HCT116 (cell line): ENCODE data around the gene STAC2. TPM values are rescaled to one million over a fixed set of nuclear protein-coding genes. Genes with fewer than 3 reads are reported as not detected.

ENCODE experiments used
- ATAC-seq: fragments of 200-7000 bp; cut with Tn5 transposase; 2 replicates; pipeline ENCODE4 v1.9.1; 2020; ENCODE audit warnings: mild to moderate bottlenecking, moderate library complexity
- BruUV-seq: library from RNA; stranded (reverse); fragments of 400-500 nt; replicated peaks from 2 replicates; lab custom pipeline; 2021; lab: Mats Ljungman, UMichigan
- CTCF ChIA-PET: fragments of 300-600 bp; sonication (Branson Sonifier 250); formaldehyde crosslinking; loops from one replicate; lab custom pipeline; 2021; ENCODE audit warnings: antibody characterized with exemption; lab: Charles Lee
- POLR2A ChIA-PET: fragments of 300-600, 350-600 bp; sonication (Branson Sonifier 250); formaldehyde crosslinking; loops from one replicate; lab custom pipeline; 2021; ENCODE audit warnings: antibody characterized with exemption; lab: Charles Lee
- RAD21 ChIA-PET, 2 experiments: fragments of 300-600 bp; sonication (Branson Sonifier 250); formaldehyde crosslinking; loops; one replicate each; lab custom pipeline; 2023; ENCODE audit warnings: low total read pairs in 2 of 2; ENCODE audit not compliant: uncharacterized antibody in 2 of 2, unreplicated experiment in 2 of 2, low non-redundant PET in 1 of 2; lab: Charles Lee
- DNase-seq: peaks from one replicate; pipeline ENCODE4 v3.0.0-alpha.2; 2010; ENCODE audit warnings: low read depth, low spot score
- H2AFZ ChIP-seq: fragments of 200-600 bp; shearing (Covaris generic), sonication (generic); 2 replicates; pipeline ENCODE4 v1.6.1; 2017; ENCODE audit warnings: low read depth, mixed run types, mixed read lengths, antibody characterized with exemption, low read length; ENCODE audit not compliant: poor library complexity, severe bottlenecking
- H3K27ac ChIP-seq: 2 replicates; pipeline ENCODE4 v1.5.1; 2012; ENCODE audit warnings: low read depth, low read length
- H3K27me3 ChIP-seq: fragments of 200-600 bp; sonication (generic); 2 replicates; pipeline ENCODE4 v1.6.1; 2016; ENCODE audit warnings: mixed run types, low read length, mixed read lengths; ENCODE audit not compliant: insufficient read depth
- H3K36me3 ChIP-seq, 2 experiments: fragments of 200-500 bp in 1 of 2; fragments of 200-600 bp in 1 of 2; sonication (Bioruptor generic) in 1 of 2; sonication (generic) in 1 of 2; 2 replicates each; pipeline versions ENCODE4 v1.5.1 to v1.6.1; 2014 to 2016; ENCODE audit warnings: low read length in 2 of 2, inconsistent platforms in 1 of 2, mixed read lengths in 1 of 2, mixed run types in 1 of 2; ENCODE audit not compliant: insufficient read depth in 2 of 2, control insufficient read depth in 1 of 2
- H3K4me1 ChIP-seq, 2 experiments: fragments of 200-600 bp in 1 of 2; sonication (generic) in 1 of 2; 2 replicates each; pipeline versions ENCODE4 v1.5.1 to v1.6.1; 2012 to 2017; ENCODE audit warnings: low read length in 2 of 2, inconsistent platforms in 1 of 2, mild to moderate bottlenecking in 1 of 2, mixed read lengths in 1 of 2, mixed run types in 1 of 2, moderate library complexity in 1 of 2; ENCODE audit not compliant: insufficient read depth in 2 of 2, control insufficient read depth in 1 of 2
- H3K4me2 ChIP-seq: fragments of 200-600 bp; sonication (generic); 2 replicates; pipeline ENCODE4 v1.6.1; 2017; ENCODE audit warnings: mixed run types, low read length, mixed read lengths
- H3K4me3 ChIP-seq, 2 experiments: fragments of 200-600 bp in 1 of 2; sonication (generic) in 1 of 2; replicated peaks in 1 of 2; 2 replicates each; pipeline ENCODE4 v1.5.1; 2011 to 2016; ENCODE audit warnings: low read length in 2 of 2, control low read depth in 1 of 2, low read depth in 1 of 2, mild to moderate bottlenecking in 1 of 2, mixed read lengths in 1 of 2, mixed run types in 1 of 2
- H3K79me2 ChIP-seq: fragments of 200-600 bp; sonication (generic); 2 replicates; pipeline ENCODE4 v1.6.1; 2017; ENCODE audit warnings: mild to moderate bottlenecking, mixed run types, low read length, moderate library complexity, mixed read lengths; ENCODE audit not compliant: insufficient read depth
- H3K9ac ChIP-seq: fragments of 200-600 bp; sonication (generic); 2 replicates; pipeline ENCODE4 v1.6.1; 2016; ENCODE audit warnings: low read length, mixed read lengths
- H3K9me2 ChIP-seq: fragments of 200-600 bp; sonication (generic), shearing (Covaris generic); 2 replicates; pipeline ENCODE4 v1.6.1; 2017; ENCODE audit warnings: mixed run types, mild to moderate bottlenecking, moderate library complexity; ENCODE audit not compliant: insufficient read depth
- H3K9me3 ChIP-seq, 2 experiments: fragments of 200-500 bp in 1 of 2; fragments of 200-600 bp in 1 of 2; sonication (Bioruptor generic) in 1 of 2; sonication (generic) in 1 of 2; 2 replicates each; pipeline ENCODE4 v1.6.1; 2014 to 2017; ENCODE audit warnings: low read length in 2 of 2, mixed read lengths in 2 of 2, inconsistent platforms in 1 of 2, low read depth in 1 of 2, mild to moderate bottlenecking in 1 of 2, mixed run types in 1 of 2, moderate library complexity in 1 of 2; ENCODE audit not compliant: control insufficient read depth in 1 of 2, insufficient read depth in 1 of 2
- H4K20me1 ChIP-seq: fragments of 200-600 bp; sonication (generic), shearing (Covaris generic); 2 replicates; pipeline ENCODE4 v1.6.1; 2017; ENCODE audit warnings: mixed run types, mild to moderate bottlenecking, moderate library complexity; ENCODE audit not compliant: insufficient read depth
- CBX3 ChIP-seq: IDR thresholded peaks from 2 replicates; pipeline ENCODE4 v1.6.1; 2012; ENCODE audit warnings: low read depth
- CEBPB ChIP-seq: IDR thresholded peaks from 2 replicates; pipeline ENCODE4 v1.6.1; 2012; ENCODE audit warnings: low read depth
- EGR1 ChIP-seq: IDR thresholded peaks from 2 replicates; pipeline ENCODE4 v1.6.1; 2012; ENCODE audit warnings: low read depth
- EZH2phosphoT487 ChIP-seq: fragments of 200-600 bp; IDR thresholded peaks from 2 replicates; pipeline ENCODE4 v1.6.1; 2018; ENCODE audit warnings: antibody characterized with exemption, borderline replicate concordance
- JUND ChIP-seq: IDR thresholded peaks from 2 replicates; pipeline ENCODE4 v1.6.1; 2012
- POLR2A ChIP-seq: IDR thresholded peaks from 2 replicates; pipeline ENCODE4 v1.7.0; 2011; ENCODE audit warnings: borderline replicate concordance; ENCODE audit not compliant: insufficient read depth, insufficient read length; ENCODE audit errors: extremely low read depth
- POLR2AphosphoS5 ChIP-seq: IDR thresholded peaks from 2 replicates; pipeline ENCODE4 v1.6.1; 2011; ENCODE audit warnings: mild to moderate bottlenecking, low read depth, low read length, moderate library complexity
- YY1 ChIP-seq: IDR thresholded peaks from 2 replicates; pipeline ENCODE4 v1.6.1; 2011; ENCODE audit warnings: low read length, low read depth, moderate library complexity, mild to moderate bottlenecking; ENCODE audit not compliant: insufficient replicate concordance; ENCODE audit errors: extremely low read depth
- ZFX ChIP-seq: fragments of 450-650 bp; IDR thresholded peaks from 2 replicates; pipeline ENCODE4 v1.6.1; 2017
- ZNF274 ChIP-seq: fragments of 200-500 bp; sonication (Bioruptor generic); IDR thresholded peaks from 2 replicates; pipeline ENCODE4 v1.6.1; 2014; ENCODE audit warnings: mild to moderate bottlenecking, low read depth, low read length, inconsistent platforms
- intact Hi-C: fragments of 100-400 bp; cut with micrococcal nuclease; formaldehyde crosslinking; loops from 2 replicates; pipeline ENCODE4 v1.10.0; 2022
- total RNA-seq: library from RNA; stranded (reverse); gene quantifications from one replicate; pipeline ENCODE4 v1.2.1, GENCODE V29; 2021; ENCODE audit not compliant: unreplicated experiment
- TF ChIP-seq, protein P1 (sequence below): IDR thresholded peaks from 2 replicates; pipeline ENCODE4 v1.6.1; 2011; ENCODE audit warnings: mild to moderate bottlenecking, low read length, moderate library complexity; ENCODE audit not compliant: insufficient replicate concordance; ENCODE audit errors: extremely low read depth
- TF ChIP-seq, protein P2 (sequence below), 3 experiments: fragments of 200-600 bp in 1 of 3; sonication (generic) in 1 of 3; IDR thresholded peaks in 2 of 3; conservative IDR thresholded peaks in 1 of 3; 2 replicates each; pipeline ENCODE4 v1.5.1; 2012 to 2017; ENCODE audit warnings: low read depth in 2 of 3, low read length in 2 of 3, antibody characterized with exemption in 1 of 3, borderline replicate concordance in 1 of 3, control low read depth in 1 of 3, mild to moderate bottlenecking in 1 of 3, mixed read lengths in 1 of 3, mixed run types in 1 of 3, moderate library complexity in 1 of 3; ENCODE audit not compliant: insufficient read depth in 1 of 3
- TF ChIP-seq, protein P3 (sequence below): IDR thresholded peaks from 2 replicates; pipeline ENCODE4 v1.6.1; 2012

The STAC2 gene
- total RNA-seq, 1 experiment from 2014 or later: not detected

DNA sequence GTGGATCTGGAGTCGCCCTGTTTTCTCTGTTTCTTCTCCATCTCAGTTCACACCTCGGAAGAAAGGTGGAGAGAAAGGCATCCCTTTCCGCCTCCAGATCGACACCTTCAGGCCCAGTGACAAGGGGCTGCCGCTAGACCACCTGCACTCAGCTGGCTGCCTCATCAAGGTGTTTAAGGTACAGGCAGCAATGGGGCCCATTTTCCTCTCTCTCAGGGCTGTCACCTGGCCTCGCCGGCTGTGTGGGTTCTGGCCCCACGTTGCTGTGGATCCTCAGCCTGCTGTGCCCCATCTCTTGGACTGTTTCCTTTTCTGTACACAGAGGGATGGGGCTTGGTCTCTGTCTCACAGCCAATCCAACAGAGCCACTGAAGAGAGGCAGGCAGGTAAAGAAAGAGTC lies 17.4 kb upstream of the STAC2 start:
- no peak for DNase-seq
- H3K36me3 ChIP-seq: no peaks in the 10 kb centered on the region
- intact Hi-C loops: no loop called here
- no peak overlapping the region for H3K4me2 ChIP-seq
- no peaks in the 10 kb centered on the region for H3K9me2 ChIP-seq
- no peaks in the 10 kb centered on the region for H3K9me3 ChIP-seq
- no peak for ATAC-seq
- no peaks in the 10 kb centered on the region for H3K79me2 ChIP-seq
- TF ChIP-seq POLR2A (no peak), JUND (no peak), EGR1 (no peak), CBX3 (no peak), EZH2phosphoT487 (no peak), POLR2AphosphoS5 (no peak)
- TF ChIP-seq, protein P1, sequence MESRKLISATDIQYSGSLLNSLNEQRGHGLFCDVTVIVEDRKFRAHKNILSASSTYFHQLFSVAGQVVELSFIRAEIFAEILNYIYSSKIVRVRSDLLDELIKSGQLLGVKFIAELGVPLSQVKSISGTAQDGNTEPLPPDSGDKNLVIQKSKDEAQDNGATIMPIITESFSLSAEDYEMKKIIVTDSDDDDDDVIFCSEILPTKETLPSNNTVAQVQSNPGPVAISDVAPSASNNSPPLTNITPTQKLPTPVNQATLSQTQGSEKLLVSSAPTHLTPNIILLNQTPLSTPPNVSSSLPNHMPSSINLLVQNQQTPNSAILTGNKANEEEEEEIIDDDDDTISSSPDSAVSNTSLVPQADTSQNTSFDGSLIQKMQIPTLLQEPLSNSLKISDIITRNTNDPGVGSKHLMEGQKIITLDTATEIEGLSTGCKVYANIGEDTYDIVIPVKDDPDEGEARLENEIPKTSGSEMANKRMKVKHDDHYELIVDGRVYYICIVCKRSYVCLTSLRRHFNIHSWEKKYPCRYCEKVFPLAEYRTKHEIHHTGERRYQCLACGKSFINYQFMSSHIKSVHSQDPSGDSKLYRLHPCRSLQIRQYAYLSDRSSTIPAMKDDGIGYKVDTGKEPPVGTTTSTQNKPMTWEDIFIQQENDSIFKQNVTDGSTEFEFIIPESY: no peak
- RAD21 ChIA-PET: interaction anchor here in 1 of 2 experiments (0.7 kb wide), 1 partner anchor 89 kb away, joined by 4 read pairs; no protein-coding TSS in a partner anchor
- POLR2A ChIA-PET: interaction anchor here (2.9 kb wide), 1 partner anchor 37 kb away, joined by 13 read pairs; no protein-coding TSS in a partner anchor
- BruUV-seq: no TSS peak
- no peaks in the 10 kb centered on the region for H3K27me3 ChIP-seq
- no peak overlapping the region for H3K27ac ChIP-seq
- peaks cover 18 to 27% of the 10 kb centered on the region in 2 experiments for H3K4me1 ChIP-seq
- no peak overlapping the region for H3K9ac ChIP-seq
- CTCF ChIA-PET: interaction anchor here (1.7 to 3.1 kb wide), 3 partner anchors 8 to 273 kb away, joined by 4 to 105 read pairs (median 41); no protein-coding TSS in a partner anchor
- no peaks in the 10 kb centered on the region for H4K20me1 ChIP-seq
- H3K4me3 ChIP-seq: no peak overlapping the region
- no peak overlapping the region for H2AFZ ChIP-seq

DNA sequence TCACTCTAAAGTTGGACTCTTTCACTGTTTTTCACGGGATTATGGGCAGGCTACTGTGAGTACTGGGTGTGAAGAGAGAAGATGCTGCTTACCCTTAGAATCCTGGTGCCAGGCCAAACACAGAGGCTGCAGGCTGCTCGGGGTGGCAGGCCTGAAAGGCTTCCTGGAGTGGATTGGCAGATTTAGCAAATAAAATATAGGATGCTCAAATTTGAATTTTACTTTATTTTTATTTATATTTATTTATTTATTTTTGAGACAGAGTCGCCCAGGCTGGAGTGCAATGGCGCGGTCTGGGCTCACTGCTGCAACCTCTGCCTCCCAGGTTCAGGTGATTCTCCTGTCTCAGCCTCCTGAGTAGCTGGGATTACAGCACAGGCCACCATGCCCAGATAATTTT lies 14.9 kb upstream of the STAC2 start:
- RAD21 ChIA-PET: interaction anchor here in 1 of 2 experiments (1.8 kb wide), 1 partner anchor 34 kb away, joined by 10 read pairs; no protein-coding TSS in a partner anchor
- no peak overlapping the region for H3K27ac ChIP-seq
- H3K9me3 ChIP-seq: no peaks in the 10 kb centered on the region
- H3K4me2 ChIP-seq: no peak overlapping the region
- no TSS peak for BruUV-seq
- no peaks in the 10 kb centered on the region for H3K9me2 ChIP-seq
- ATAC-seq: no peak
- H3K4me1 ChIP-seq: peaks cover 18 to 44% of the 10 kb centered on the region in 2 experiments
- H2AFZ ChIP-seq: no peak overlapping the region
- H3K4me3 ChIP-seq: no peak overlapping the region
- no peaks in the 10 kb centered on the region for H3K27me3 ChIP-seq
- DNase-seq: no peak
- CTCF ChIA-PET: interaction anchor here (1.0 to 6.8 kb wide), 3 partner anchors 8 to 34 kb away, joined by 4 to 60 read pairs (median 7); no protein-coding TSS in a partner anchor
- H4K20me1 ChIP-seq: no peaks in the 10 kb centered on the region
- H3K9ac ChIP-seq: no peak overlapping the region
- H3K79me2 ChIP-seq: no peaks in the 10 kb centered on the region
- POLR2A ChIA-PET: no interaction called here
- no peaks in the 10 kb centered on the region for H3K36me3 ChIP-seq
- intact Hi-C loops: no loop called here
- TF ChIP-seq YY1: no peak
- no peak for TF ChIP-seq ZNF274
- no peak for TF ChIP-seq CEBPB
- TF ChIP-seq, protein P2, sequence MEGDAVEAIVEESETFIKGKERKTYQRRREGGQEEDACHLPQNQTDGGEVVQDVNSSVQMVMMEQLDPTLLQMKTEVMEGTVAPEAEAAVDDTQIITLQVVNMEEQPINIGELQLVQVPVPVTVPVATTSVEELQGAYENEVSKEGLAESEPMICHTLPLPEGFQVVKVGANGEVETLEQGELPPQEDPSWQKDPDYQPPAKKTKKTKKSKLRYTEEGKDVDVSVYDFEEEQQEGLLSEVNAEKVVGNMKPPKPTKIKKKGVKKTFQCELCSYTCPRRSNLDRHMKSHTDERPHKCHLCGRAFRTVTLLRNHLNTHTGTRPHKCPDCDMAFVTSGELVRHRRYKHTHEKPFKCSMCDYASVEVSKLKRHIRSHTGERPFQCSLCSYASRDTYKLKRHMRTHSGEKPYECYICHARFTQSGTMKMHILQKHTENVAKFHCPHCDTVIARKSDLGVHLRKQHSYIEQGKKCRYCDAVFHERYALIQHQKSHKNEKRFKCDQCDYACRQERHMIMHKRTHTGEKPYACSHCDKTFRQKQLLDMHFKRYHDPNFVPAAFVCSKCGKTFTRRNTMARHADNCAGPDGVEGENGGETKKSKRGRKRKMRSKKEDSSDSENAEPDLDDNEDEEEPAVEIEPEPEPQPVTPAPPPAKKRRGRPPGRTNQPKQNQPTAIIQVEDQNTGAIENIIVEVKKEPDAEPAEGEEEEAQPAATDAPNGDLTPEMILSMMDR (IDR thresholded peaks at IDR 0.05 in 2 of 3, conservative IDR thresholded peaks at IDR 0.05 in 1 of 3; ENCODE audit: borderline replicate concordance in 1 of 3, insufficient read depth in 1 of 3, low read depth in 2 of 3, low read length in 2 of 3): no peak
- TF ChIP-seq, protein P1: no peak
- TF ChIP-seq JUND: no peak
- TF ChIP-seq, protein P3, sequence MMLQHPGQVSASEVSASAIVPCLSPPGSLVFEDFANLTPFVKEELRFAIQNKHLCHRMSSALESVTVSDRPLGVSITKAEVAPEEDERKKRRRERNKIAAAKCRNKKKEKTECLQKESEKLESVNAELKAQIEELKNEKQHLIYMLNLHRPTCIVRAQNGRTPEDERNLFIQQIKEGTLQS: no peak
- TF ChIP-seq ZFX: no peak
